HG03139 (cell line): ENCODE measurements around the gene ENOX2.
"Not testable (repeated sequence)": the region's sequence is repeated elsewhere in the genome, so short reads cannot be mapped to it uniquely, and the experiment has no call there.

ENCODE experiments used
- ATAC-seq: cut with Tn5 transposase; IDR thresholded peaks from one replicate; pipeline ENCODE4 v1.9.1; 2021; ENCODE audit not compliant: unreplicated experiment

Gene ENOX2

GRCh38 chrX:130902783-130903613 lies at the start of gene ENOX2:
ENOX2 (minus strand) TSS chrX:130903209; CDS start chrX:130703216, 199,993 bp downstream.
- peak; percentile 97 for ATAC-seq

DNA sequence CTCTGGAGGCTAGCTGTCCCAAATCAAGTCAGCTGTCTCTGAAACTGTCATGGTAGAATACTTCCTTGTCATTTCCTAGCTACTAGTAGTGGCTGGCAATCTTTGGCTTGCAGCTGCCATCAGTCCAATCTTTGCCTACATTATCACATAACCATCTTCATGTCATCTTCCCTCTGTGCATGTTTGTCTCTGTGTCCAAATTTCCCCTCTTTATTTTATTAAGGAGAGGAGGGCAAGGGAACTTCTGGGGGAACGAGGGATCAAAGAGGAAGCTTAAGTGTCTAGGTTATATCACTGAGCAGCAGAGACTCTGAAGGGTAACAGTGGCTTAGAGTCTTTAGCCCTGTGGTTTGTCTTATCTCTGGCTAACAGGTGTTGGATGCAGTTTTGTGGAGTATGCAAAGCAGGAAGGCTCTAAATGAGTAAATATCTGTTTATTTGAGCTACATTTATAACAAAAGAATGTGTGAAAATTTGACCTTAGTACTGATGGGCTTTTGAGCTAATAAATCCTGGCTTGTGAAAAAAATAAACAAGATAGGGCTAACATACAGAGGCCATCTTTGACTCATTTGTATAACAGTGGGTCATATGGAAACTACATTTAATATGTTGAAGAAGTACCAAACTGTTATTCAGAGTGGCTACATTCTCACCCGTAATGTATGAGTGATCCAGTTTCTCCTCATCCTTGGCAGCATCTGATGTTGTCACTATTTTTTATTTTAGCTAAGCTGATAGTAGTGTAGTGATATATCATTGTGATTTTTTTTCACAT lies 49.4 kb upstream of the ENOX2 start:
- ATAC-seq, result peak; percentile 97

- no peak for ATAC-seq
Measured at GRCh38 chrX:130944230-130944629, 41.2 kb upstream of the ENOX2 start.

DNA sequence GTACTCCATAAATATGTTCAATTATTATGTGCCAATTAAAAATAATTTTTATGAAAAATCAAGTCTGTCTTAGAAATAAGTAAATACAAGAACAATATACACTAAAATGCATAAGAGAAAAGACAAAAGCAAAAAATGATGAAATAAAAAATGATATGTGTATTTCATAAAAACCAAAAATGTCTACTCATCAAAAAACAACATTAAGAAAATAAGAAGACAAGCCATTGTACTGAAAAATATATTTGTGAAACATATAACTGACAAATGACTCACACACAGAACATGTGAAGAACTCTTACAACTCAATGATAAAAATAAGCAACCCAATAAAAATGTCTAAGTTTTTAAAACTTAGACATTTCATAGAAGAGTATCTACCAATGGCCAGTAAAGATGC lies 34.1 kb upstream of the ENOX2 start:
- no peak for ATAC-seq

DNA sequence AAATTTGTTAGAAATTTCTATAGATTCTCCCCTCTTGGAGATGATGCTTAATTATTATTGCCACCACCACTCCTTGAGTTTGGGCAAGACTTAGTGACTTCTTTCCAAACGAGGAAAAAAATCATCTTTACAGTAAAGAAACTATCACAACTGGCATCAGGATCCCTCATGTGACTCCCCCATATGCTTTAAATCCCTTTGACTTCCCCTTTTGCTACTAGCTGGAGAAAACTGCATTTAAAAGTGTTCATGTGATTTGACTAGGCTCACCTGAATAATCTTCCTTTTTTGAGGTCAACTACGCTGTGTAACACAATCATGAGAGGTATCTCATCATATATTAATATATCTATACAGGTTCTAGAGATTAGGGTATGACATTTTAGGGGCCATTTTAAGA lies 30.3 kb upstream of the ENOX2 start:
- ATAC-seq, result no peak

- not testable (repeated sequence) for ATAC-seq
Measured at GRCh38 chrX:130920405-130920804, 17.4 kb upstream of the ENOX2 start.

DNA sequence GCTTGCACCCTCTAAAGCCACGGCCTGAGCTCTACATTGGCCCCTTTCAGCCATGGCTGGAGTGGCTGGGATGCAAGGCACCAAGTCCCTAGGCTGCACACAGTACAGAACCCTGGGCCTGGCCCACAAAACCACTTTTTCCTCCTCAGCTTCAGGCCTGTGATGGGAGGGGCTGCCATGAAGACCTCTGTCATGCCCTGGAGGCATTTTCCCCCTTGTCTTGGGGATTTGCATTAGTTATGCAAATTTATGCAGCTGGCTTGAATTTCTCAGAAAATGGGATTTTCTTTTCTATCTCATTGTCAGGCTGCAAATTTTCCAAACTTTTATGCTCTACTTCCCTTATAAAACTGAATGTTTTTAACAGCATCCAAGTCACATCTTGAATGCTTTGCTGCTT lies 16.7 kb upstream of the ENOX2 start:
- ATAC-seq, result not testable (repeated sequence)

DNA sequence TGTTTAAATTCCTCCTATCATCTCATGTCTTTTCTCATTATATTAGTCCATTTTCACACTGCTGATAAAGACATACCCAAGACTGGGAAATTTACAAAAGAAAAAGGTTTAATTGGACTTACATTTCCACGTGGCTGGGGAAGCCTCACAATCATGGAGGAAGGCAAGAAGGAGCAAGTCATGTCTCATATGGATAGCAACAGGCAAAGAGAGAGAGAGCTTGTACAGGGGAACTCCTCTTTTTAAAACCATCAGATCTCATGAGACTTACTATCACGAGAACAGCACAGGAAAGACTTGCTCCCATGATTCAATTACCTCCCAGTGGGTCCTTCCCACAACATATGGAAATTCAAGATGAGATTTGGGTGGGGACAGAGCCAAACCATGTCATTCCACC lies 15.5 kb upstream of the ENOX2 start:
- not testable (repeated sequence) for ATAC-seq

- ATAC-seq, result no peak
Measured at GRCh38 chrX:130916636-130917422, 13.8 kb upstream of the ENOX2 start.

DNA sequence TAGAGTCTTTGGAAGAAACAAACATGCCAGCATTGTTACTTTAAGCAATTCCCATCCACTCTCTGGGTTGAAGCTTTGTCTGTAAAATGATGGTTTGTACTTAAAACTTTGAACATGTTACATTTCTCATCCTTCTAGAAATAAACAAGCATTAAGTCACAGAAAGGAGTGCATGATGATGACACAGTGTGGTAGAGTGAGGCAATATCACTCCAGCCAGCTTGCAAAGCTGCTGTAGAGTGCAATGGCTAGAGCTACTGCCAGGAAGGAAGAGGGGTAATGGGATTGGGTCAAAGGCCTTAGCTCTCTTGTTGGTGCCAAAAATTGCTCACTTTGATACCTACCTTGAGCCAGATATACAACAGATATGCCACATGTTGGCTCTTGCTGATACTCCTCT lies 12.3 kb upstream of the ENOX2 start:
- no peak for ATAC-seq

GRCh38 chrX:130909469-130910136 lies 6.6 kb upstream of the ENOX2 start:
- ATAC-seq, result no peak

- no peak for ATAC-seq
Measured at GRCh38 chrX:130906776-130907175, 3.8 kb upstream of the ENOX2 start.

DNA sequence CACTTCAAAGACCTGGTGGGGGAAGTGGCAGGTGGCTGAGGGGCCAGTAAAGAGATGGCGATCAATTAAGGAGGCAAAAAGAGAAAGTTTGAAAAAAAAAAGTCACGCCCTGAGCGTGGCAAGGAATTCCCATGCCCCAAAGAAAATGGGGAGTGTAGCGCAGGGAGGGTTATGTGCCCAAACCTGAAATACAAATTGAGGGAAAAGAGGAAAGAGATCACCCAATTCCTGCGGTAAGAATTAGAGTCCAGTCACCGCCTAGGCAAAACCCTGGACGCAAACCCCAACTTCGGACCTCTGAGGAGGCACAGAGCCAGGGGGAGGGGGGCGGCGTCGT lies 595 bp downstream of the ENOX2 start:
- no peak for ATAC-seq

GRCh38 chrX:130896802-130897501 lies 6.1 kb downstream of the ENOX2 start:
- no peak for ATAC-seq

DNA sequence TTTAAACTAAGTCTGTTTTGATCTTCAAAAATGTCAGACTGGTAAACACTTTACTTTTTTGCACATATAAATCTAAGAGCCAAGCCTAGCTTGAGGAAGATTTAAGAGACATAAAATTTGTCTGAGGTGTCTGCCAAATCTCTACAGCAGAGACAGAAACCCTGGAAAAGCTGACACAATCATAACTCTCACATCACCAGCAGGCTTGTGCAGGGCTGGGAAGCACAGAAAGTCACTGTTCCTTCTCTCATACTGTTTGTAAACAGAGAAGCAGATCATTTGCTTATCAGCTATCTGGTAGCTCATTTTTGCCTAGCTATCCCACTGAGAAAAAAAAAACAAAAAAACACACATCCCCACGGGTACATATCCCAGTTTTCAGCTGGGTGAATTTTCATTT lies 7.0 kb downstream of the ENOX2 start:
- no peak for ATAC-seq

GRCh38 chrX:130895299-130895698 lies 7.7 kb downstream of the ENOX2 start:
- ATAC-seq, result no peak

GRCh38 chrX:130893356-130894085 lies 9.5 kb downstream of the ENOX2 start:
- no peak for ATAC-seq

- ATAC-seq, result no peak
Measured at GRCh38 chrX:130887376-130887775, 15.6 kb downstream of the ENOX2 start.

DNA sequence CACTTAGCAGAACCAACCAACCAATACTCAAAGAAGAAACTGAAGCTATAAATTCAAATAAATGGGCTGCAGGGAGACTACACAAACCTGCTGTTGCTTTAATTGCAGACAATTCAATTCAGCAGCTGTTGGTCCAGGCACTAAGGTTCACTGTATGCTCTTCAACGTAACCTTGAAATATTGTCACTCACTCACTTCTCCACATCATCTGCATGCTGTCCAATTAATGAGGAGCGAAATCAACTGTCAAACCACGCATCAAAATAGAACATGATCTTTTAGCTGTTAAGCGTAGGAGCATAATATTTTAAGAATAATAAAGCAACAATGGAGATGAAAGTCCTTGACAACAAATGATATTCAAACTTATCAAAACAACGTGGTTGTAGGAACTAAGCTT lies 17.0 kb downstream of the ENOX2 start:
- ATAC-seq, result no peak

DNA sequence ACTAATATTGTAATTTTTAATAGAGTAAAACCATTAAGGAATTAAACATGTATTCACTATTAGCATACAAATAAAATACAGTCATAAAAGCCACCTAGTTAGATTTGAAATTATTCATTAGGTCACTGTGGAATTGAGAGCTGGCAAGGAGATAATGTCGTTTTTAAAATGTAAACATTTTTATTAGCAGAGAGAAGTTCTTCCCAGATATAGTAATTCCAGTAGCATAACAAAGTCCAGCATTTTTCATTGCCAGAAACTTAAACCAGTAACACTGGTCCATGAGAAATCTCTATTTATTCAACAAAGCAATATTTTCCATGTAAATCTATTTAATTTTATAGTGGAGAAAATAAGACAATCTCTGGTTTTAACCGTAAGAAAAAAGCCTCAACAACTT lies 17.5 kb downstream of the ENOX2 start:
- ATAC-seq, result no peak
